Uterus (tissue), 2 donors: ENCODE data around the gene PAH.

Source experiments
- POLR2A ChIP-seq, 2 donors: fragments of 450-650 bp; IDR thresholded peaks; one replicate each; pipeline ENCODE4 v1.6.1; 2016; ENCODE audit warnings: antibody characterized with exemption in 2 of 2, mild to moderate bottlenecking in 1 of 2, moderate library complexity in 1 of 2
- TF ChIP-seq, protein P1 (sequence below), 4 experiments: fragments of 200-600 bp in 2 of 4; fragments of 450-650 bp in 2 of 4; sonication (generic) in 2 of 4; IDR thresholded peaks; one replicate each; pipeline ENCODE4 v1.5.1; 2016 to 2019; ENCODE audit warnings: antibody characterized with exemption in 4 of 4, mild to moderate bottlenecking in 2 of 4, moderate library complexity in 1 of 4

DNA sequence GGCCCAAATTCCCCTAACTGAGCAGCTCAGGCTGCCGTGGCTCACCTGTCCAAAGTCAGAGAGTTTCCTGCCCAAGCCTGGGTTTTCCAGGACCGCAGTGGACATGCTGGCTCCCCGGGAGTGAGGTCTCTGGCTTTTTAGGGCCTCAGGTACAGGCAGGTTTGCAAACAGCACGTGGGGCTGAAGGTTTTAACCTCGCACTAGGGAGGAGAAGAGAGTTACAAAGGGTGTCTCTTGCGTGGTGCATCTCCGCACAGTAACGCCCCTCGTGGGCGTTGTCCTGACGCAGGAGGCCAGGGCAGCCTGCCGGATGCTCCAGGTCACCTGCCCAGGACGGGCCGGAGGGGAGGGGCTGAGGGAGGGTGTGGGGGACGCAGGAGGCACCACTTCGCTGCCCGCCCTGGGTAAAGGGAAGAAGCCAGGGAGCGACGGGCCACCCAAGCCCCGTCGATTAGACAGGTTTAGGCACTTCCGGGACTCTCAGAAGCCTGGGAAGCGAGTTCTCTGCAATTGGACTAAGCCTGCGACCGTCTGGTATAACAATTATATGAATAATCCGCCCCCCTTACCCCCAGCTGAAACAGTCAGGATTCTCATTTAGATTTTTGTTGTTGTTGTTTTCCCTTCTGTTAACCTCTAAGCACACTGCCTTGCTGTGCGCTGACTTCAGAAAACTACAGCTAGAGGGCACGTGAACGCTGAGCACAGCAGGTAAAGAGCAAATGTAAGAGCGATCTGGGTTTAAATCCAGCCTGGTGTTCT, at the start of gene PAH:
- TF ChIP-seq POLR2A (IDR thresholded peaks at IDR 0.05): no peak
- TF ChIP-seq, protein P1, sequence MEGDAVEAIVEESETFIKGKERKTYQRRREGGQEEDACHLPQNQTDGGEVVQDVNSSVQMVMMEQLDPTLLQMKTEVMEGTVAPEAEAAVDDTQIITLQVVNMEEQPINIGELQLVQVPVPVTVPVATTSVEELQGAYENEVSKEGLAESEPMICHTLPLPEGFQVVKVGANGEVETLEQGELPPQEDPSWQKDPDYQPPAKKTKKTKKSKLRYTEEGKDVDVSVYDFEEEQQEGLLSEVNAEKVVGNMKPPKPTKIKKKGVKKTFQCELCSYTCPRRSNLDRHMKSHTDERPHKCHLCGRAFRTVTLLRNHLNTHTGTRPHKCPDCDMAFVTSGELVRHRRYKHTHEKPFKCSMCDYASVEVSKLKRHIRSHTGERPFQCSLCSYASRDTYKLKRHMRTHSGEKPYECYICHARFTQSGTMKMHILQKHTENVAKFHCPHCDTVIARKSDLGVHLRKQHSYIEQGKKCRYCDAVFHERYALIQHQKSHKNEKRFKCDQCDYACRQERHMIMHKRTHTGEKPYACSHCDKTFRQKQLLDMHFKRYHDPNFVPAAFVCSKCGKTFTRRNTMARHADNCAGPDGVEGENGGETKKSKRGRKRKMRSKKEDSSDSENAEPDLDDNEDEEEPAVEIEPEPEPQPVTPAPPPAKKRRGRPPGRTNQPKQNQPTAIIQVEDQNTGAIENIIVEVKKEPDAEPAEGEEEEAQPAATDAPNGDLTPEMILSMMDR (IDR thresholded peaks at IDR 0.05): no peak
